B cell (primary cell): ENCODE measurements around the gene FBXL16.

ENCODE experiments used
- CTCF ChIP-seq: fragments of 200-600 bp; IDR thresholded peaks from one replicate; pipeline ENCODE4 v1.8.0; 2022; ENCODE audit warnings: antibody characterized with exemption, mild to moderate bottlenecking
- EZH2 ChIP-seq: IDR thresholded peaks from 2 replicates; pipeline ENCODE4 v1.6.1; 2012; ENCODE audit warnings: borderline replicate concordance, low read depth, mild to moderate bottlenecking, moderate library complexity, low read length; ENCODE audit not compliant: insufficient read depth, poor library complexity, severe bottlenecking

GRCh38 chr16:666572-666971 lies 39.0 kb downstream of the FBXL16 start:
- TF ChIP-seq CTCF, result no peak
- TF ChIP-seq EZH2, result no peak
